ENCODE results near the gene LAMA1. TPM values are rescaled to one million over a fixed set of nuclear protein-coding genes. Genes with fewer than 3 reads are reported as not detected.

Gene LAMA1
- total RNA-seq, 1 experiment from 2014 or later = not detected

- no peak for DNase-seq (ENCODE audit: low spot score)
- Histone ChIP-seq H3K9me3 (ENCODE audit: low read depth, low read length, poor library complexity, severe bottlenecking) (no peaks in the 10 kb centered on the region), H3K27ac (ENCODE audit: low read depth, low read length, poor library complexity, severe bottlenecking) (no peak overlapping the region), H3K4me3 (ENCODE audit: low read depth, low read length, poor library complexity, severe bottlenecking) (no peak overlapping the region), H3K4me1 (ENCODE audit: insufficient read depth, low read length, poor library complexity, severe bottlenecking) (no peaks in the 10 kb centered on the region), H3K36me3 (ENCODE audit: insufficient read depth, low read length, poor library complexity, severe bottlenecking) (no peaks in the 10 kb centered on the region), H3K27me3 (replicated peaks; ENCODE audit: insufficient read depth, low read depth, low read length, poor library complexity) (no peaks in the 10 kb centered on the region)
- TF ChIP-seq EZH2 (IDR thresholded peaks at IDR 0.05; ENCODE audit: borderline replicate concordance, low read depth, low read length, poor library complexity, severe bottlenecking) (no peak), CTCF (conservative IDR thresholded peaks at IDR 0.05; ENCODE audit: low read depth, low read length) (no peak)
- intact Hi-C loops (cut with micrococcal nuclease; ENCODE audit: unreplicated experiment) = no loop called here
- ChIA-PET CTCF (no interaction called here), POLR2A (ENCODE audit: low non-redundant PET) (no interaction called here)
- no TSS peak for BruUV-seq (replicated peaks)
These were observed 170.1 kb downstream of the LAMA1 start for GRCh38 chr18:6947338-6948030.

- POLR2A ChIA-PET (ENCODE audit: low non-redundant PET) = no interaction called here
These were observed 174.5 kb downstream of the LAMA1 start for GRCh38 chr18:6943143-6943542.

GRCh38 chr18:6942742-6943141 lies 174.9 kb downstream of the LAMA1 start:
- Histone ChIP-seq H3K9me3 (ENCODE audit: low read depth, low read length, poor library complexity, severe bottlenecking) (no peaks in the 10 kb centered on the region), H3K36me3 (ENCODE audit: insufficient read depth, low read length, poor library complexity, severe bottlenecking) (no peaks in the 10 kb centered on the region), H3K27me3 (replicated peaks; ENCODE audit: insufficient read depth, low read depth, low read length, poor library complexity) (no peaks in the 10 kb centered on the region), H3K4me3 (ENCODE audit: low read depth, low read length, poor library complexity, severe bottlenecking) (no peak overlapping the region), H3K4me1 (ENCODE audit: insufficient read depth, low read length, poor library complexity, severe bottlenecking) (no peaks in the 10 kb centered on the region), H3K27ac (ENCODE audit: low read depth, low read length, poor library complexity, severe bottlenecking) (no peak overlapping the region)
- DNase-seq (ENCODE audit: low spot score) = no peak
- POLR2A ChIA-PET (ENCODE audit: low non-redundant PET) = no interaction called here
- intact Hi-C loops (cut with micrococcal nuclease; ENCODE audit: unreplicated experiment) = no loop called here
- no peak for TF ChIP-seq CTCF (conservative IDR thresholded peaks at IDR 0.05; ENCODE audit: low read depth, low read length)
- no peak for TF ChIP-seq EZH2 (IDR thresholded peaks at IDR 0.05; ENCODE audit: borderline replicate concordance, low read depth, low read length, poor library complexity, severe bottlenecking)
- CTCF ChIA-PET = no interaction called here
- no TSS peak for BruUV-seq (replicated peaks)

More at GRCh38 chr18:6943143-6943542, 174.5 kb downstream of the LAMA1 start:
- no TSS peak for BruUV-seq (replicated peaks)
- Histone ChIP-seq H3K27me3 (replicated peaks; ENCODE audit: insufficient read depth, low read depth, low read length, poor library complexity) (no peaks in the 10 kb centered on the region), H3K27ac (ENCODE audit: low read depth, low read length, poor library complexity, severe bottlenecking) (no peak overlapping the region), H3K9me3 (ENCODE audit: low read depth, low read length, poor library complexity, severe bottlenecking) (no peaks in the 10 kb centered on the region), H3K4me1 (ENCODE audit: insufficient read depth, low read length, poor library complexity, severe bottlenecking) (no peaks in the 10 kb centered on the region), H3K36me3 (ENCODE audit: insufficient read depth, low read length, poor library complexity, severe bottlenecking) (no peaks in the 10 kb centered on the region), H3K4me3 (ENCODE audit: low read depth, low read length, poor library complexity, severe bottlenecking) (no peak overlapping the region)
- intact Hi-C loops (cut with micrococcal nuclease; ENCODE audit: unreplicated experiment) = no loop called here
- CTCF ChIA-PET = no interaction called here
- no peak for TF ChIP-seq EZH2 (IDR thresholded peaks at IDR 0.05; ENCODE audit: borderline replicate concordance, low read depth, low read length, poor library complexity, severe bottlenecking)
- no peak for DNase-seq (ENCODE audit: low spot score)

GRCh38 chr18:6941996-6942395 lies 175.6 kb downstream of the LAMA1 start:
- peaks cover under 1% of the 10 kb centered on the region for H3K9me3 ChIP-seq (ENCODE audit: low read depth, low read length, poor library complexity, severe bottlenecking)
- ChIA-PET POLR2A (ENCODE audit: low non-redundant PET) (no interaction called here), CTCF (no interaction called here)
- H3K4me1 ChIP-seq (ENCODE audit: insufficient read depth, low read length, poor library complexity, severe bottlenecking) = no peaks in the 10 kb centered on the region
- no TSS peak for BruUV-seq (replicated peaks)
- DNase-seq (ENCODE audit: low spot score) = no peak
- H3K36me3 ChIP-seq (ENCODE audit: insufficient read depth, low read length, poor library complexity, severe bottlenecking) = no peaks in the 10 kb centered on the region
- TF ChIP-seq CTCF (conservative IDR thresholded peaks at IDR 0.05; ENCODE audit: low read depth, low read length) (no peak), EZH2 (IDR thresholded peaks at IDR 0.05; ENCODE audit: borderline replicate concordance, low read depth, low read length, poor library complexity, severe bottlenecking) (no peak)
- no peak overlapping the region for H3K27ac ChIP-seq (ENCODE audit: low read depth, low read length, poor library complexity, severe bottlenecking)
- H3K27me3 ChIP-seq (replicated peaks; ENCODE audit: insufficient read depth, low read depth, low read length, poor library complexity) = no peaks in the 10 kb centered on the region
- intact Hi-C loops (cut with micrococcal nuclease; ENCODE audit: unreplicated experiment) = no loop called here
- H3K4me3 ChIP-seq (ENCODE audit: low read depth, low read length, poor library complexity, severe bottlenecking) = no peak overlapping the region
